ENCODE data around the gene PTPRN2. TPM values are rescaled to one million over a fixed set of nuclear protein-coding genes. Genes with fewer than 3 reads are reported as not detected.

The PTPRN2 gene
- total and polyA plus RNA-seq, 2 of the 8 experiments (the other 6 are each of a cell fraction or from before 2014, with no cell fraction given), result 2.6 to 4.5 TPM

GRCh38 chr7:157579425-157579824 lies 1008.2 kb downstream of the PTPRN2 start:
- Histone ChIP-seq H3K27ac (ENCODE audit: low read depth, low read length) (no peak overlapping the region), H3K4me3 (ENCODE audit: extremely low read depth in 1 of 4, insufficient read depth in 2 of 4, low read depth in 3 of 4, low read length in 4 of 4) (no peak overlapping the region), H3K23me2 (ENCODE audit: low read depth, low read length) (no peaks in the 10 kb centered on the region), H3K14ac (ENCODE audit: insufficient read length) (no peak overlapping the region), H3K36me3 (ENCODE audit: control insufficient read depth in 2 of 4, insufficient read depth in 4 of 4, low read length in 3 of 4) (no peaks in the 10 kb centered on the region), H2AFZ (ENCODE audit: low read length) (no peak overlapping the region), H2AK5ac (ENCODE audit: low read depth, low read length) (no peak overlapping the region), H4K8ac (ENCODE audit: extremely low read depth, insufficient read depth, low read length) (no peak overlapping the region), H4K20me1 (replicated peaks in 1 of 2; ENCODE audit: control insufficient read depth in 1 of 2, insufficient read depth in 2 of 2, low read length in 2 of 2) (no peaks in the 10 kb centered on the region), H3K9me3 (ENCODE audit: insufficient read depth in 2 of 2, low read depth in 1 of 2, low read length in 1 of 2) (no peaks in the 10 kb centered on the region), H3K23ac (ENCODE audit: insufficient read length) (no peak overlapping the region), H3K9ac (replicated peaks in 1 of 4; ENCODE audit: extremely low read depth in 1 of 4, low read depth in 3 of 4, low read length in 3 of 4) (no peak overlapping the region), H3K79me2 (ENCODE audit: control insufficient read depth in 1 of 2, insufficient read depth in 2 of 2, low read length in 2 of 2) (no peaks in the 10 kb centered on the region), H3K79me1 (ENCODE audit: low read depth, low read length) (no peaks in the 10 kb centered on the region), H4K91ac (replicated peaks; ENCODE audit: insufficient read length, low read length) (no peak overlapping the region), H3K56ac (replicated peaks; ENCODE audit: insufficient read length, low read depth, low read length) (no peak overlapping the region), H3K4ac (replicated peaks; ENCODE audit: insufficient read length, low read depth, low read length) (no peak overlapping the region), H3K27me3 (replicated peaks in 1 of 4; ENCODE audit: control insufficient read depth in 3 of 4, extremely low read depth in 1 of 4, insufficient read depth in 3 of 4, low read length in 3 of 4) (peaks cover 0 to 5% (median 2%) of the 10 kb centered on the region in 4 experiments; a peak in 4 of 7 replicates), H3K4me1 (replicated peaks in 1 of 4; ENCODE audit: control insufficient read depth in 3 of 4, insufficient read depth in 4 of 4, low read length in 3 of 4) (peaks cover 0 to 4% (median 0%) of the 10 kb centered on the region in 4 experiments; a peak in 1 of 7 replicates), H2BK120ac (replicated peaks; ENCODE audit: low read depth, low read length) (no peak overlapping the region), H4K5ac (ENCODE audit: insufficient read length, low read depth, low read length) (no peak overlapping the region), H2BK15ac (ENCODE audit: low read length) (no peak overlapping the region), H2BK20ac (ENCODE audit: low read length) (no peak overlapping the region), H2BK12ac (ENCODE audit: low read depth, low read length) (no peak overlapping the region), H2BK5ac (ENCODE audit: low read depth, low read length) (no peak overlapping the region), H3K4me2 (ENCODE audit: insufficient read depth in 1 of 2, low read depth in 2 of 2, low read length in 2 of 2) (no peak overlapping the region), H3K18ac (ENCODE audit: extremely low read depth, low read length) (no peak overlapping the region)
- 94% methylated on average over 16 of the region's 16 CpGs; no CpG with 5 or more reads in 1 of the 2 experiments for WGBS, 2 experiments (ENCODE audit: extremely low coverage in 1 of 2, insufficient coverage in 1 of 2, insufficient read length in 1 of 2, insufficient replicate concordance in 2 of 2, low coverage in 1 of 2, low lambda C conversion rate in 2 of 2, missing lambda C conversion rate in 1 of 2)
- POLR2A ChIA-PET (ENCODE audit: partially characterized antibody), result interaction anchor here (0.6 kb wide), 1 partner anchor 260 kb away, joined by 3 read pairs; no protein-coding TSS in a partner anchor
- no peak for TF ChIP-seq RBBP5 (IDR thresholded peaks at IDR 0.05; ENCODE audit: borderline replicate concordance, low read depth, low read length)
- no peak for TF ChIP-seq ATF3 (IDR thresholded peaks at IDR 0.05; ENCODE audit: insufficient read depth, low read depth, low read length)
- no peak for TF ChIP-seq POU5F1 (IDR thresholded peaks at IDR 0.05; ENCODE audit: low read depth, low read length)
- no peak for TF ChIP-seq MAX (IDR thresholded peaks at IDR 0.05)
- TF ChIP-seq TEAD4 (IDR thresholded peaks at IDR 0.05; ENCODE audit: low read depth, low read length), result no peak
- no peak for TF ChIP-seq EZH2 (IDR thresholded peaks at IDR 0.05; ENCODE audit: low read depth, low read length, severe bottlenecking)
- TF ChIP-seq SIN3A (conservative IDR thresholded peaks at IDR 0.05 in 1 of 2, IDR thresholded peaks at IDR 0.05 in 1 of 2; ENCODE audit: low read depth in 1 of 2, low read length in 2 of 2), result no peak
- no peak for TF ChIP-seq SRF (IDR thresholded peaks at IDR 0.05; ENCODE audit: low read depth, low read length)
- TF ChIP-seq CREB1 (IDR thresholded peaks at IDR 0.05), result no peak
- TF ChIP-seq GABPA (IDR thresholded peaks at IDR 0.05; ENCODE audit: borderline replicate concordance, insufficient read depth, low read length), result no peak
- no peak for DNase-seq (ENCODE audit: low read depth in 1 of 2, low spot score in 2 of 2)
- FAIRE-seq, result no peak
- CTCF ChIA-PET (ENCODE audit: partially characterized antibody), result no interaction called here

Measured in H1 (cell line).